Esophagus muscularis mucosa (tissue), 4 donors: Measurements from ENCODE around the gene DYNC1I2. TPM values are rescaled to one million over a fixed set of nuclear protein-coding genes. Genes with fewer than 3 reads are reported as not detected.

Experiments
- DNase-seq: peaks from one replicate; pipeline ENCODE4 v3.0.0-alpha.2; 2017; ENCODE audit errors: extremely low spot score
- H3K27ac ChIP-seq, 4 donors: fragments of 200-600 bp; sonication (generic); replicated peaks in 1 of 4; 1 replicate in 3 of 4; 2 replicates in 1 of 4; pipeline ENCODE4 v1.5.1; 2016 to 2019; ENCODE audit warnings: mild to moderate bottlenecking in 1 of 4
- H3K27me3 ChIP-seq, 4 donors: fragments of 200-600 bp; sonication (generic); one replicate each; pipeline versions ENCODE4 v1.5.1 to v1.6.0; 2016 to 2019
- H3K36me3 ChIP-seq, 4 donors: fragments of 200-600 bp; sonication (generic); one replicate each; pipeline ENCODE4 v1.5.1; 2016 to 2019
- H3K4me1 ChIP-seq, 4 donors: fragments of 200-600 bp; sonication (generic); one replicate each; pipeline ENCODE4 v1.5.1; 2016 to 2019
- H3K4me3 ChIP-seq, 4 donors: fragments of 200-600 bp; sonication (generic); 1 replicate in 2 of 4; 2 replicates in 2 of 4; pipeline ENCODE4 v1.5.1; 2016 to 2019; ENCODE audit warnings: mild to moderate bottlenecking in 4 of 4, moderate library complexity in 1 of 4
- H3K9me3 ChIP-seq, 4 donors: fragments of 200-600 bp; sonication (generic); 1 replicate in 3 of 4; 2 replicates in 1 of 4; pipeline ENCODE4 v1.5.1; 2016 to 2019
- CTCF ChIP-seq, 3 experiments: fragments of 200-600 bp in 2 of 3; fragments of 450-650 bp in 1 of 3; sonication (generic) in 2 of 3; IDR thresholded peaks; one replicate each; pipeline ENCODE4 v1.5.1; 2017 to 2019; ENCODE audit warnings: antibody characterized with exemption in 3 of 3, mild to moderate bottlenecking in 2 of 3, moderate library complexity in 1 of 3
- EP300 ChIP-seq: sonication (generic); formaldehyde crosslinking; IDR thresholded peaks from one replicate; pipeline ENCODE4 v1.6.1; 2017; ENCODE audit warnings: antibody characterized with exemption
- POLR2A ChIP-seq: fragments of 450-650 bp; IDR thresholded peaks from one replicate; pipeline ENCODE4 v1.6.1; 2017; ENCODE audit warnings: antibody characterized with exemption, moderate library complexity, mild to moderate bottlenecking, low read depth
- POLR2AphosphoS5 ChIP-seq, 2 donors: sonication (generic); formaldehyde crosslinking; IDR thresholded peaks; one replicate each; pipeline ENCODE4 v1.6.1; 2017; ENCODE audit warnings: antibody characterized with exemption in 2 of 2
- WGBS: methylation state at CpG from one replicate; pipeline ENCODE4 v1.1.5; 2018; 5-methylcytosine and 5-hydroxymethylcytosine counted together
- intact Hi-C: fragments of 100-400 bp; cut with DNase I; formaldehyde crosslinking; loops from one replicate; pipeline ENCODE4 v1.15.1; 2023
- total RNA-seq, 4 donors: library from RNA; depleted of rRNA; stranded (reverse); fragments of >200 nt; gene quantifications; one replicate each; pipeline versions ENCODE4 v1.1.0 to v1.2.1, GENCODE V29; 2016

Gene DYNC1I2
- total RNA-seq, 4 donors from 2014 or later = 99.1 to 122 (median 112) TPM

DNA sequence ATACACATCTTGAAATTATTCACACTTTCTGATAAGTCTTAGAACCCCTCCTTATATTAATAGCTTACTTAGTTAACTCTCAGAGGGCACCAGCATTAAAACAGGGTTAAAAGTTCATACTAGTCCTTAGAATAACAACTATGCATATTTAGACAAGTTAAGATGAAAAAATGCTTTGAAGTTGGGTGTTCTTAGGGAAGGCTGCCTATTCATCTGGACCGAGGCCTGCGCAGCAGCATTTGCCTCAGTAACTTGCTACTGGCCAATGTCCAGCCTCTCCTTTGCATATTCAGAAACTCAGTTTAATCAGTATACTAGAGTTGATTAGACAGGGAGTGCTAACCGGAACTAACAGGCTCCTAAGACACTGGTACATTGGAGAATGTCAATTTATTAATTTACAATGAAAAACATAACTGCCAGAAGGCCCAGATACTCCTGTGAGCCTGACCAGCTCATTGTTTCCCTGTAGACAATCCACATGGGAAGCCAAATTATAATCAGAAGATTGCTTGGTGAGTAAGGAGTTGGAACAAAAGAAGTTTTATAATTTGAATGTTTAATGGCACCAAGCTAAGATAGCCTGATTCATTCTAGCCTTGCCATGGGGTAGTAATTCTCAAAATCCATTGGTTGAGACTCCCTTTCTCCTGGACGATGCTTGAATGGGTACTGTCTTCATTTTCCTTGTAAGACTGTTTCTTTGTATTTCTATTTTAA lies 48.9 kb downstream of the DYNC1I2 start:
- Histone ChIP-seq H3K4me1 (no peaks in the 10 kb centered on the region), H3K9me3 (no peaks in the 10 kb centered on the region), H3K4me3 (no peak overlapping the region), H3K27me3 (no peaks in the 10 kb centered on the region), H3K27ac (no peak overlapping the region), H3K36me3 (peaks cover 47 to 89% (median 69%) of the 10 kb centered on the region in 4 donors)
- 86% methylated on average over 4 of the region's 4 CpGs for WGBS
- no peak for DNase-seq
- TF ChIP-seq EP300 (no peak), CTCF (IDR thresholded peaks at IDR 0.05) (no peak), POLR2A (no peak), POLR2AphosphoS5 (IDR thresholded peaks at IDR 0.05) (no peak)
- intact Hi-C loops = no loop called here

- H3K36me3 ChIP-seq = peaks cover 48 to 92% (median 75%) of the 10 kb centered on the region in 4 donors
- H3K4me3 ChIP-seq = no peak overlapping the region
- no peaks in the 10 kb centered on the region for H3K9me3 ChIP-seq
- H3K27ac ChIP-seq = no peak overlapping the region
- TF ChIP-seq POLR2AphosphoS5 (IDR thresholded peaks at IDR 0.05) = no peak
- TF ChIP-seq CTCF (IDR thresholded peaks at IDR 0.05) = no peak
- no peak for TF ChIP-seq POLR2A
- no peak for TF ChIP-seq EP300
- no peaks in the 10 kb centered on the region for H3K27me3 ChIP-seq
- intact Hi-C loops = no loop called here
- no peaks in the 10 kb centered on the region for H3K4me1 ChIP-seq
- no peak for DNase-seq
- WGBS = 75% methylated on average over 2 of the region's 2 CpGs
Measured at GRCh38 chr2:171741189-171741588, 53.9 kb downstream of the DYNC1I2 start.

DNA sequence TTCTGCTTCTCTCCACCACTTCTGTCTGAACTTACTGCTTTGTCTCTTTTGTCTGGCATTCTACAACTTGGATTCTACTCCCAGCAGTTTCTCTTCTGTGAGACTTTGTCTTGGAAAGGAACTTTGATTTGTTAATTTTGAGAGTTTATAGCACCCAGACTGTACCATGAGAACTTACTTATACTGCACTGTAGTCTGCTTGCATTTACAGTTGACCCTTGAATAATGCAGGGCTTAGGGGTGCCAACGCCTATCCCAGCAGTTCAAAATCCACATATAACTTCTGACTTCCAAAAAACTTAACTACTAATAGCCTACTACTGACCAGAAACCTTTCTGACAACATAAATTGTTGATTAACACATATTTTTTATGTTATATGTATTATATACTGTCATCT lies 55.5 kb downstream of the DYNC1I2 start:
- Histone ChIP-seq H3K27me3 (no peaks in the 10 kb centered on the region), H3K9me3 (no peaks in the 10 kb centered on the region), H3K4me1 (no peaks in the 10 kb centered on the region), H3K4me3 (no peak overlapping the region), H3K27ac (no peak overlapping the region), H3K36me3 (peaks cover 44 to 92% (median 74%) of the 10 kb centered on the region in 4 donors)
- WGBS = 100% methylated on average over 1 of the region's 1 CpG
- TF ChIP-seq EP300 = no peak
- TF ChIP-seq CTCF (IDR thresholded peaks at IDR 0.05) = no peak
- TF ChIP-seq POLR2AphosphoS5 (IDR thresholded peaks at IDR 0.05) = no peak
- no peak for DNase-seq
- intact Hi-C loops = no loop called here

DNA sequence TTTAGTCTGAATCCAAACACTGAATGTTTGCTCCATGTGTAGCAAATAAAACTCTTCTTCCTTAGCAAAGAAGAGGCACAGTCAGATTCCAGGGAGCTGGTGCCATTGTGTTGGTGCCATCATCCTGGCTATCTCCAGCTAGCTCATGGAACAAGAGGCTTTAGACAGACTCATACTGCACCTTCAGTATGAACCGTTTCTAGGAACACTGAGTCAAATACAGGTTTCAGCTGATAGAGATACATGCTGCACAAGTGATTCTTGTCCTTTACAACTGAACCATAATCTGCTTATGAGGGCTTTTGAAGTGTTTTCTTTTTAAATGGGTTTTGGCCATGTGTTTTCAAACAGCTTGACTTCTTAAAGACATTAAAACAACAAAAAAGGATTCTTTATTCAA lies 57.9 kb downstream of the DYNC1I2 start:
- H3K4me3 ChIP-seq = no peak overlapping the region
- no peaks in the 10 kb centered on the region for H3K27me3 ChIP-seq
- intact Hi-C loops = no loop called here
- DNase-seq = no peak
- TF ChIP-seq POLR2A = no peak
- H3K9me3 ChIP-seq = no peaks in the 10 kb centered on the region
- H3K27ac ChIP-seq = no peak overlapping the region
- peaks cover 41 to 95% (median 72%) of the 10 kb centered on the region in 4 donors for H3K36me3 ChIP-seq
- 94% methylated on average over 1 of the region's 1 CpG for WGBS
- no peaks in the 10 kb centered on the region for H3K4me1 ChIP-seq

- 91% methylated on average over 4 of the region's 4 CpGs for WGBS
- Histone ChIP-seq H3K4me1 (no peaks in the 10 kb centered on the region), H3K4me3 (no peak overlapping the region), H3K36me3 (peaks cover 41 to 97% (median 69%) of the 10 kb centered on the region in 4 donors), H3K27ac (no peak overlapping the region), H3K27me3 (no peaks in the 10 kb centered on the region), H3K9me3 (no peaks in the 10 kb centered on the region)
- TF ChIP-seq POLR2AphosphoS5 (IDR thresholded peaks at IDR 0.05) (no peak), CTCF (IDR thresholded peaks at IDR 0.05) (no peak), POLR2A (no peak), EP300 (no peak)
- intact Hi-C loops = no loop called here
- no peak for DNase-seq
Measured at GRCh38 chr2:171745806-171746205, 58.5 kb downstream of the DYNC1I2 start.
